Placental epithelial cell (primary cell): ENCODE measurements around the gene PDZD7. TPM values are rescaled to one million over a fixed set of nuclear protein-coding genes. Genes with fewer than 3 reads are reported as not detected.

Experiments
- small RNA-seq: library from RNA; depleted of rRNA; stranded (forward); fragments of <200 nt; gene quantifications from one replicate; pipeline ENCODE3, GENCODE V24; 2012
- total RNA-seq: library from RNA; depleted of rRNA; stranded (reverse); fragments of >200 nt; gene quantifications from 2 replicates; pipeline ENCODE4 v1.2.3, GENCODE V29; 2012

The PDZD7 gene
- 1.2 and 6.9 TPM in 2 replicates for total RNA-seq

GRCh38 chr10:101031128-101031795 lies at the start of gene PDZD7, which contains the start of gene SFXN3:
Gene PDZD7 (minus strand): TSS chr10:101031129. CDS start chr10:101030219, 910 bp downstream.
Gene SFXN3 (plus strand): TSS chr10:101031234. CDS start chr10:101034695, 3,461 bp downstream.

DNA sequence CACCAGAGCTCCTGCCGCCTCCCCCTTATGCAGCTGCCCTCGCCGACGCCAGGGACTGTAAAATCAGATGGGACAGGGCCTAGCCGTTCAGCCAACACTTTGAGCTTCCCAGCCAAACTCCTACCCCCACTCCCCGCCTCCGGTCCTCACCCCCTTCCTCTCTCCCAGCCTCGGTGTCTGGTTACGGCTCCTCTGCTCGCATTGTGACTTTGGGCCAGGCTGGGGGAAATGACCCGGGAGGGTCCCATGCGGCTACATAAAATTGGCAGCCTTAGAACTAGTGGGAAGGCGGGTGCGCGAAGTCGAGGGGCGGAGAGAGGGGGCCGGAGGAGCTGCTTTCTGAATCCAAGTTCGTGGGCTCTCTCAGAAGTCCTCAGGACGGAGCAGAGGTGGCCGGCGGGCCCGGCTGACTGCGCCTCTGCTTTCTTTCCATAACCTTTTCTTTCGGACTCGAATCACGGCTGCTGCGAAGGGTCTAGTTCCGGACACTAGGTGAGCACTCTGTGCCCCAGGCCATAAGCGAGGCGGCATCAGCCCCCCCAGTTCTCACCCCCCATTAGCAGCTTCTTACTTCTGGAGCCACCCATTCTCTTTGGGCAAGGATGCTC lies 30.8 kb upstream of the PDZD7 start, which contains the start of gene KAZALD1:
TSS of gene KAZALD1 (plus strand) at position 366 of the 608 bp plus-strand sequence. CDS start 604 bp downstream, outside the sequence.

DNA sequence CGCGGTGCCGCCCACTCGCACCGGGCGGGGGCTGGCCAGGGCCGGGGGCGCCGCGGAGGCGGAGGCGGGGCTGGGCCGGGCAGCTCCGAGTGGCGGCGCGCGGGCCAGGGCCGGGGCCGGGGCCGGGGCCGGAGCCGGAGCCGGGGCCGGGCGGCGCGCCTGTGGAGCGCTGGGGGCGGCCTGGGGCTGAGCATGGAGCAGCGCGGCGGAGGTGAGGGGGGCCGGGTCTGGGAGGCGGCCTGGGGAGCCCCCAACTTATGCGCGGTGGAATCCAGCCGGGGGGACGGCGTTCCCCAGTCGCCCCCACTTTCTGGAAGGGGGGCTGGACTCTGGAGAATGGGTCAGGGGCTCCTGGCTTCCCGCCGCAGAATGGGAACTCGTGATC lies 31.2 kb downstream of the PDZD7 start, which contains the start of gene LZTS2:
TSS of gene LZTS2 (plus strand) at position 67 of the 385 bp plus-strand sequence. CDS start 2,731 bp downstream, outside the sequence.

GRCh38 chr10:100986952-100987684 lies 43.8 kb downstream of the PDZD7 start, which contains the start of the genes MRPL43 and TWNK:
Gene MRPL43 (minus strand): TSS chr10:100987497. CDS start chr10:100987443, 54 bp downstream.
Gene TWNK (plus strand): TSS chr10:100987543. CDS start chr10:100988211, 668 bp downstream.

DNA sequence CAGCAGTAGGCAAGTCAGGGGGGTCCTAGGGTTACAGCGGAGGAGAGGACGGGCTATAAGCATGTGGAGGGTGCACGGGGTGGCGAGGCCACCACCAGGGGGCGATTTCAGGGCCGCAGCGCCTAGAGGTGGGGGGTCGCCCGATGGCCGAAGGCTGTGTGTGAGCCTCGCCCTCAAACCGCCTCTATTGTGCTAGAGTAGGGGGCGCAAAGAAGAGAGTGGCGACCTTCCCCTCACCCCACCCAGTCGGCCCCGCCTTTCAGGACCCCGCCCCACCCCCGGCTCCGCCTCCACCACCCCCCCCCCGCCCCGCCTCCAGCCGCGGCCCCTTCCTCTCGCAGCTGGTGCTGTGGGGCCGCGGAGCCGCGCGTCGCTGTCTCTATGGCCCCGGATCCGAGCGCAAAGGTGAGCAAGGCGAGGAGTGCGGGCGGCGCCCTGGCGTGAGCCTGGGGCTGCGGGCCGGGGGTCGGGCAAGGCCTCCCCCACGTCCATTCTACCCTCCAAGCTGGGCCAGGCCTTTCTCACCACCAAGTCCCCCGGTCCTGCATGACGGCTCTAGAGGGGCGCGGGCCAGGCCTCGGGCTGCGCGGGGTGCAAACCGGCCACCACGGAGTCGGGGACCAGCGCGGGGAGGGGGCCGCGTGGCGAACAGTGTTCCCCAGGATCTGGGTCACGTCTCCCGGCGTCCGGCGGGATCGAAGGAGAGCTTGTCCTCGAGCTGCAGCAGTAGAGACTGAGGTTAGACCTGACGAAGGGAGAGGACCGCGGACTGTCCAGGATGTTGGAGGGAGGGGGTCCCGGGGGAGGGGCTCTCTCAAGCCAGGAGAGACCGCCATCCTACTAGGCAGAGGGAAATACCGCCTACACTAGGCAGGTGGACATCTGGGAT lies 61.5 kb downstream of the PDZD7 start, which contains the start of gene SEMA4G:
TSS of gene SEMA4G (plus strand) at position 318 of the 889 bp plus-strand sequence. CDS start 3,409 bp downstream, outside the sequence.

Small RNA genes lying within 50 kb of the gene (small RNA-seq; reads per million reads assigned to genes)
- not detected for gene MIR608

Other genes with a start within 250 kb of the PDZD7 start
- gene SLF2, start 118.2 kb downstream of the PDZD7 start, total RNA-seq = 21.0 and 23.9 TPM in 2 replicates
- gene SEMA4G, start 61.6 kb downstream of the PDZD7 start, total RNA-seq = 0.79 and 1.7 TPM in 2 replicates
- gene MRPL43, start 43.6 kb downstream of the PDZD7 start, total RNA-seq = 51.4 and 75.6 TPM in 2 replicates
- 5.1 and 7.4 TPM in 2 replicates for gene TWNK, start 43.6 kb downstream of the PDZD7 start, total RNA-seq
- 55.3 and 76.9 TPM in 2 replicates for gene LZTS2, start 31.3 kb downstream of the PDZD7 start, total RNA-seq
- gene SFXN3, start 105 bp upstream of the PDZD7 start, total RNA-seq = 64.4 and 108 TPM in 2 replicates
- gene KAZALD1, start 30.9 kb upstream of the PDZD7 start, total RNA-seq = 11.9 and 26.7 TPM in 2 replicates
- gene TLX1, start 100.2 kb upstream of the PDZD7 start, total RNA-seq = not detected in 2 replicates
- not detected in 2 replicates for gene LBX1, start 198.3 kb upstream of the PDZD7 start, total RNA-seq